H1 (cell line): ENCODE results near the gene MAP4K4. TPM values are rescaled to one million over a fixed set of nuclear protein-coding genes. Genes with fewer than 3 reads are reported as not detected.

Experiments
- CTCF ChIA-PET: fragments of 300-600 bp; sonication (Branson Sonifier 250); formaldehyde crosslinking; loops from one replicate; lab custom pipeline; 2021; ENCODE audit not compliant: partially characterized antibody; lab: Charles Lee
- POLR2A ChIA-PET: fragments of 300-600 bp; sonication (Branson Sonifier 250); formaldehyde crosslinking; loops from one replicate; lab custom pipeline; 2021; ENCODE audit warnings: inconsistent platforms; ENCODE audit not compliant: partially characterized antibody; lab: Charles Lee
- DNase-seq, 2 experiments: peaks; one replicate each; pipeline versions ENCODE4 v3.0.0 to v3.0.0-alpha.2; 2010 to 2022; ENCODE audit warnings: low spot score in 2 of 2, low read depth in 1 of 2, mixed read lengths in 1 of 2
- FAIRE-seq: peaks from 2 replicates; lab custom pipeline; 2011; peaks lifted over from hg19 to GRCh38; lab: Jason Lieb, UNC
- H2AFZ ChIP-seq: 2 replicates; pipeline ENCODE4 v1.8.1; 2012; ENCODE audit warnings: low read length, inconsistent platforms
- H2AK5ac ChIP-seq: 2 replicates; pipeline ENCODE4 v1.6.1; 2013; ENCODE audit warnings: low read depth, low read length
- H2BK120ac ChIP-seq: replicated peaks from 2 replicates; pipeline ENCODE3; 2013; ENCODE audit warnings: low read depth, low read length, inconsistent platforms
- H2BK12ac ChIP-seq: 2 replicates; pipeline ENCODE4 v1.6.1; 2013; ENCODE audit warnings: low read depth, low read length
- H2BK15ac ChIP-seq: 2 replicates; pipeline ENCODE4 v1.6.1; 2013; ENCODE audit warnings: low read length
- H2BK20ac ChIP-seq: 2 replicates; pipeline ENCODE4 v1.6.1; 2013; ENCODE audit warnings: low read length
- H2BK5ac ChIP-seq: 2 replicates; pipeline ENCODE4 v1.6.1; 2013; ENCODE audit warnings: low read depth, low read length
- H3K14ac ChIP-seq: 2 replicates; pipeline ENCODE4 v1.6.1; 2013; ENCODE audit warnings: inconsistent platforms; ENCODE audit not compliant: insufficient read length
- H3K18ac ChIP-seq: 2 replicates; pipeline ENCODE4 v1.6.1; 2013; ENCODE audit warnings: low read length; ENCODE audit errors: extremely low read depth
- H3K23ac ChIP-seq: 2 replicates; pipeline ENCODE4 v1.6.1; 2013; ENCODE audit warnings: inconsistent platforms; ENCODE audit not compliant: insufficient read length
- H3K23me2 ChIP-seq: 2 replicates; pipeline ENCODE4 v1.6.1; 2013; ENCODE audit warnings: low read depth, low read length
- H3K27ac ChIP-seq: 2 replicates; pipeline ENCODE4 v1.6.1; 2011; ENCODE audit warnings: low read depth, low read length, inconsistent platforms
- H3K27me3 ChIP-seq, 4 experiments: replicated peaks in 1 of 4; 1 replicate in 1 of 4; 2 replicates in 3 of 4; pipeline versions ENCODE4 v1.6.1 to v1.8.1; 2011 to 2013; ENCODE audit warnings: low read length in 3 of 4, mild to moderate bottlenecking in 3 of 4, inconsistent platforms in 2 of 4, mixed read lengths in 2 of 4, moderate library complexity in 1 of 4; ENCODE audit not compliant: control insufficient read depth in 3 of 4, insufficient read depth in 3 of 4; ENCODE audit errors: extremely low read depth in 1 of 4
- H3K36me3 ChIP-seq, 4 experiments: 2 replicates each; pipeline versions ENCODE4 v1.6.1 to v1.8.1; 2011 to 2013; ENCODE audit warnings: mild to moderate bottlenecking in 4 of 4, low read length in 3 of 4, moderate library complexity in 2 of 4, control low read depth in 1 of 4, inconsistent platforms in 1 of 4; ENCODE audit not compliant: insufficient read depth in 4 of 4, control insufficient read depth in 2 of 4
- H3K4ac ChIP-seq: replicated peaks from 2 replicates; pipeline ENCODE3; 2013; ENCODE audit warnings: low read length, low read depth, mixed read lengths, inconsistent platforms; ENCODE audit not compliant: insufficient read length
- H3K4me1 ChIP-seq, 4 experiments: replicated peaks in 1 of 4; 1 replicate in 1 of 4; 2 replicates in 3 of 4; pipeline versions ENCODE4 v1.6.1 to v1.8.1; 2011 to 2013; ENCODE audit warnings: low read length in 3 of 4, inconsistent platforms in 2 of 4, mixed read lengths in 1 of 4; ENCODE audit not compliant: insufficient read depth in 4 of 4, control insufficient read depth in 3 of 4
- H3K4me2 ChIP-seq, 2 experiments: 2 replicates each; pipeline versions ENCODE4 v1.6.1 to v1.8.1; 2011 to 2013; ENCODE audit warnings: low read depth in 2 of 2, low read length in 2 of 2, control low read depth in 1 of 2, inconsistent platforms in 1 of 2, mild to moderate bottlenecking in 1 of 2; ENCODE audit not compliant: insufficient read depth in 1 of 2
- H3K4me3 ChIP-seq, 4 experiments: fragments of 200-600, 300-600 bp in 1 of 4; sonication (generic), shearing (Covaris generic), sonication (Bioruptor Twin) in 1 of 4; 2 replicates each; pipeline versions ENCODE4 v1.5.1 to v1.8.1; 2011 to 2016; ENCODE audit warnings: low read length in 4 of 4, low read depth in 3 of 4, control low read depth in 2 of 4, inconsistent platforms in 2 of 4, mild to moderate bottlenecking in 2 of 4, mixed read lengths in 1 of 4, moderate library complexity in 1 of 4; ENCODE audit not compliant: insufficient read depth in 2 of 4; ENCODE audit errors: extremely low read depth in 1 of 4
- H3K56ac ChIP-seq: replicated peaks from 2 replicates; pipeline ENCODE3; 2013; ENCODE audit warnings: low read depth, mild to moderate bottlenecking, mixed read lengths, low read length, inconsistent platforms; ENCODE audit not compliant: insufficient read length
- H3K79me1 ChIP-seq: 2 replicates; pipeline ENCODE4 v1.6.1; 2013; ENCODE audit warnings: low read depth, low read length, control low read depth
- H3K79me2 ChIP-seq, 2 experiments: 2 replicates each; pipeline versions ENCODE4 v1.6.1 to v1.8.1; 2012 to 2013; ENCODE audit warnings: low read length in 2 of 2, mild to moderate bottlenecking in 2 of 2, inconsistent platforms in 1 of 2; ENCODE audit not compliant: insufficient read depth in 2 of 2, control insufficient read depth in 1 of 2
- H3K9ac ChIP-seq, 4 experiments: replicated peaks in 1 of 4; 1 replicate in 1 of 4; 2 replicates in 3 of 4; pipeline versions ENCODE4 v1.6.1 to v1.8.1; 2011 to 2013; ENCODE audit warnings: low read depth in 3 of 4, low read length in 3 of 4, control low read depth in 2 of 4, mild to moderate bottlenecking in 2 of 4, moderate library complexity in 2 of 4, inconsistent platforms in 1 of 4; ENCODE audit errors: extremely low read depth in 1 of 4
- H3K9me3 ChIP-seq, 2 experiments: 2 replicates each; pipeline versions ENCODE4 v1.6.1 to v1.8.1; 2012 to 2013; ENCODE audit warnings: mild to moderate bottlenecking in 2 of 2, moderate library complexity in 2 of 2, control low read depth in 1 of 2, inconsistent platforms in 1 of 2, low read depth in 1 of 2, low read length in 1 of 2, mixed read lengths in 1 of 2; ENCODE audit not compliant: insufficient read depth in 2 of 2
- H4K20me1 ChIP-seq, 2 experiments: replicated peaks in 1 of 2; 2 replicates each; pipeline versions ENCODE3 to v1.8.1; 2011 to 2013; ENCODE audit warnings: inconsistent platforms in 2 of 2, low read length in 2 of 2, mild to moderate bottlenecking in 1 of 2; ENCODE audit not compliant: insufficient read depth in 2 of 2, control insufficient read depth in 1 of 2
- H4K5ac ChIP-seq: 2 replicates; pipeline ENCODE4 v1.6.1; 2013; ENCODE audit warnings: low read length, low read depth, mixed read lengths, inconsistent platforms; ENCODE audit not compliant: insufficient read length
- H4K8ac ChIP-seq: 2 replicates; pipeline ENCODE4 v1.8.0; 2013; ENCODE audit warnings: mild to moderate bottlenecking, moderate library complexity, low read length, inconsistent platforms; ENCODE audit not compliant: insufficient read depth; ENCODE audit errors: extremely low read depth
- H4K91ac ChIP-seq: replicated peaks from 2 replicates; pipeline ENCODE3; 2013; ENCODE audit warnings: low read length, mixed read lengths, inconsistent platforms; ENCODE audit not compliant: insufficient read length
- EP300 ChIP-seq, 2 experiments: IDR thresholded peaks; 1 replicate in 1 of 2; 2 replicates in 1 of 2; pipeline ENCODE4 v1.6.1; 2011 to 2012; ENCODE audit warnings: low read depth in 2 of 2, low read length in 2 of 2, mild to moderate bottlenecking in 2 of 2, borderline replicate concordance in 1 of 2, inconsistent platforms in 1 of 2, moderate library complexity in 1 of 2
- GABPA ChIP-seq: IDR thresholded peaks from 2 replicates; pipeline ENCODE4 v1.6.1; 2011; ENCODE audit warnings: mild to moderate bottlenecking, low read length, moderate library complexity, borderline replicate concordance; ENCODE audit not compliant: insufficient read depth
- KDM1A ChIP-seq: fragments of 200-600, 300-600 bp; sonication (generic); IDR thresholded peaks from 2 replicates; pipeline ENCODE4 v1.7.1; 2016; ENCODE audit warnings: mild to moderate bottlenecking, low read length, borderline replicate concordance
- KDM5A ChIP-seq: fragments of 200-600 bp; IDR thresholded peaks from 2 replicates; pipeline ENCODE4 v1.7.1; 2012; ENCODE audit warnings: mild to moderate bottlenecking, low read length, inconsistent platforms, mixed read lengths
- POLR2A ChIP-seq, 2 experiments: IDR thresholded peaks; 1 replicate in 1 of 2; 2 replicates in 1 of 2; pipeline ENCODE4 v1.6.1; 2011; ENCODE audit warnings: low read depth in 2 of 2, low read length in 2 of 2, mild to moderate bottlenecking in 2 of 2; ENCODE audit errors: control extremely low read depth in 1 of 2
- SRF ChIP-seq: IDR thresholded peaks from 2 replicates; pipeline ENCODE4 v1.6.1; 2011; ENCODE audit warnings: mild to moderate bottlenecking, low read depth, low read length, moderate library complexity
- TCF12 ChIP-seq: IDR thresholded peaks from 2 replicates; pipeline ENCODE4 v1.6.1; 2011; ENCODE audit warnings: low read depth, mild to moderate bottlenecking, low read length
- USF2 ChIP-seq: IDR thresholded peaks from 2 replicates; pipeline ENCODE4 v1.6.1; 2011; ENCODE audit warnings: low read length, improper control_type of control experiment
- WGBS, 2 experiments: shearing (Covaris generic) in 1 of 2; methylation state at CpG; one replicate each; pipeline versions ENCODE4 v1.1.6 to v1.1.7; 2013 to 2015; ENCODE audit warnings: low lambda C conversion rate in 2 of 2, mixed read lengths in 2 of 2, inconsistent platforms in 1 of 2, low coverage in 1 of 2, missing lambda C conversion rate in 1 of 2; ENCODE audit not compliant: insufficient replicate concordance in 2 of 2, insufficient coverage in 1 of 2, insufficient read length in 1 of 2; ENCODE audit errors: extremely low coverage in 1 of 2, missing lambda C conversion rate in 1 of 2; 5-methylcytosine and 5-hydroxymethylcytosine counted together
- polyA plus RNA-seq, 7 experiments: library from polyadenylated mRNA; depleted of rRNA in 3 of 7; stranded (reverse) in 5 of 7; unstranded in 2 of 7; fragments of >200 nt in 5 of 7; fragments of 200-250 nt in 2 of 7; gene quantifications; 1 replicate in 5 of 7; 2 replicates in 1 of 7; 4 replicates in 1 of 7; pipeline versions ENCODE4 v1.2.1 to v1.2.3, GENCODE V29; 2011 to 2013; ENCODE audit warnings: missing spikeins in 2 of 7, mixed read lengths in 2 of 7
- total RNA-seq: library from RNA; stranded (reverse); fragmentation: NEBNext Ultra II Directional; extraction: Animal tissue kit (Norgen Biotek cat#: 25700); gene quantifications from 2 replicates; pipeline ENCODE4 v1.2.1, GENCODE V29; 2021

The MAP4K4 gene
- total and polyA plus RNA-seq, 2 of the 8 experiments (the other 6 are each of a cell fraction or from before 2014, with no cell fraction given), result 53.2 to 138 TPM

DNA sequence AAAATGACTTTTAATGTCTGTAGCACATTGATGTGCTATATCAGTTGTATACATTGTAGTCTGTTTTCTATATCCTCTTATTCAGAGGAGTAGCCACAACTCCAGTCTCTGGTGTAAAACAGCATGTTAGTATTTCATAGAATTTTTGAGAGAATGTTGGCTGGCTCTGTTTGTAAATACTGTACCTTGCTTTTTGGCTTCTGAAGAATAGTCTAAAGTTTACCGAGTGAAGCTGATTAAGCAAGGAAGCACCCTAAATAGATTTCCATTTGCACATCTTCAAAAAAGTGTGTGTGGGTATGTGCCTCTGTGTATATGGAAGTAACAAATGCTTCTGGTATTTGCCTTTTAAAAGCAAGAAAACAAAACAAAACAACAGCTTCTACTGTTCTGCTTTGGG is 50.5 kb downstream of the MAP4K4 start:
- peaks cover 32 to 81% of the 10 kb centered on the region in 2 experiments for H3K79me2 ChIP-seq
- WGBS, 2 experiments, result 93% methylated on average over 1 of the region's 1 CpG; no CpG with 5 or more reads in 1 of the 2 experiments
- H2BK20ac ChIP-seq, result no peak overlapping the region
- H2BK120ac ChIP-seq, result no peak overlapping the region
- H3K79me1 ChIP-seq, result peaks cover 13% of the 10 kb centered on the region
- H4K5ac ChIP-seq, result no peak overlapping the region
- no peak for DNase-seq
- no peak overlapping the region for H3K14ac ChIP-seq
- no peak overlapping the region for H2AK5ac ChIP-seq
- no peak overlapping the region for H2AFZ ChIP-seq
- H3K27me3 ChIP-seq, result no peaks in the 10 kb centered on the region
- no peak overlapping the region for H3K9ac ChIP-seq
- no peak overlapping the region for H3K18ac ChIP-seq
- H3K23ac ChIP-seq, result no peak overlapping the region
- no peak overlapping the region for H2BK5ac ChIP-seq
- no peak overlapping the region for H3K4ac ChIP-seq
- no peak overlapping the region for H3K4me3 ChIP-seq
- no peak overlapping the region for H3K56ac ChIP-seq
- TF ChIP-seq KDM1A (no peak), POLR2A (IDR thresholded peaks at IDR 0.05; ENCODE audit: control extremely low read depth in 1 of 2, low read depth in 2 of 2, low read length in 2 of 2) (no peak), GABPA (no peak), USF2 (no peak), EP300 (IDR thresholded peaks at IDR 0.05; ENCODE audit: borderline replicate concordance in 1 of 2, low read depth in 2 of 2, low read length in 2 of 2) (no peak), SRF (no peak), TCF12 (no peak), KDM5A (no peak)
- no peaks in the 10 kb centered on the region for H3K23me2 ChIP-seq
- no peak overlapping the region for H2BK12ac ChIP-seq
- no peak overlapping the region for H2BK15ac ChIP-seq
- CTCF ChIA-PET, result interaction anchor here (0.6 to 1.1 kb wide), 2 partner anchors 35 to 398 kb away, joined by 3 read pairs; no protein-coding TSS in a partner anchor
- no peak overlapping the region for H3K4me2 ChIP-seq
- no peak overlapping the region for H3K27ac ChIP-seq
- POLR2A ChIA-PET, result interaction anchor here (1.2 kb wide), 1 partner anchor 15 kb away, joined by 3 read pairs; no protein-coding TSS in a partner anchor
- FAIRE-seq, result no peak
- no peaks in the 10 kb centered on the region for H3K9me3 ChIP-seq
- H3K4me1 ChIP-seq, result peaks cover 5 to 24% (median 12%) of the 10 kb centered on the region in 4 experiments; a peak in 6 of 7 replicates
- H4K91ac ChIP-seq, result no peak overlapping the region
- no peaks in the 10 kb centered on the region for H3K36me3 ChIP-seq
- no peak overlapping the region for H4K8ac ChIP-seq
- H4K20me1 ChIP-seq, result peaks cover 9 to 16% of the 10 kb centered on the region in 2 experiments
